Measurements from ENCODE around the gene HLA-DMB. TPM values are rescaled to one million over a fixed set of nuclear protein-coding genes. Genes with fewer than 3 reads are reported as not detected.

HLA-DMB gene
- total RNA-seq, 2 experiments from 2014 or later = 19.1 to 20.0 TPM

GRCh38 chr6:32956176-32956575 lies 15.3 kb upstream of the HLA-DMB start:
- H3K9me3 Mint-ChIP-seq = no peaks in the 10 kb centered on the region
- ChIA-PET CTCF (interaction anchor here (1.9 to 13.5 kb wide), 5 partner anchors 15 to 88 kb away, joined by 5 to 259 read pairs (median 64); partner anchors contain the start of gene BRD2), POLR2A (interaction anchor here (3.8 to 13.5 kb wide), 3 partner anchors 13 to 61 kb away, joined by 26 to 538 read pairs (median 84); partner anchors contain the start of genes BRD2 and HLA-DMB)
- H3K27ac Mint-ChIP-seq = no peak overlapping the region
- H3K36me3 Mint-ChIP-seq (ENCODE audit: low read depth) = peaks cover 6% of the 10 kb centered on the region
- H3K27me3 Mint-ChIP-seq = no peaks in the 10 kb centered on the region
- peaks cover 35% of the 10 kb centered on the region for H3K4me1 Mint-ChIP-seq
- no peak overlapping the region for H3K4me3 Mint-ChIP-seq
- DNase-seq = no peak

- Mint-ChIP-seq H3K27me3 (no peaks in the 10 kb centered on the region), H3K4me3 (no peak overlapping the region), H3K36me3 (ENCODE audit: low read depth) (peaks cover 3% of the 10 kb centered on the region), H3K9me3 (no peaks in the 10 kb centered on the region), H3K4me1 (peaks cover 38% of the 10 kb centered on the region), H3K27ac (no peak overlapping the region)
- ChIA-PET CTCF (interaction anchor here (0.6 to 13.5 kb wide), 25 partner anchors 8 to 315 kb away, joined by 3 to 259 read pairs (median 6); partner anchors contain the start of genes BRD2, HLA-DMB, HLA-DPB1 and TAP1), POLR2A (interaction anchor here (0.7 to 13.5 kb wide), 9 partner anchors 13 to 116 kb away, joined by 3 to 538 read pairs (median 4); partner anchors contain the start of genes BRD2, HLA-DMB and TAP2)
- DNase-seq = peak; percentile 45
These were observed 14.4 kb upstream of the HLA-DMB start for GRCh38 chr6:32954986-32955802.

GRCh38 chr6:32954267-32954666 lies 13.4 kb upstream of the HLA-DMB start:
- no peaks in the 10 kb centered on the region for H3K27me3 Mint-ChIP-seq
- H3K4me1 Mint-ChIP-seq = peaks cover 46% of the 10 kb centered on the region
- no peak for DNase-seq
- no peaks in the 10 kb centered on the region for H3K9me3 Mint-ChIP-seq
- peaks cover 5% of the 10 kb centered on the region for H3K36me3 Mint-ChIP-seq (ENCODE audit: low read depth)
- ChIA-PET CTCF (interaction anchor here (0.6 to 13.5 kb wide), 29 partner anchors 8 to 316 kb away, joined by 3 to 259 read pairs (median 6); partner anchors contain the start of genes BRD2, HLA-DMB, HLA-DPB1 and TAP1), POLR2A (interaction anchor here (0.7 to 13.5 kb wide), 9 partner anchors 12 to 115 kb away, joined by 3 to 538 read pairs (median 18); partner anchors contain the start of genes BRD2, HLA-DMB and TAP2)
- no peak overlapping the region for H3K4me3 Mint-ChIP-seq
- no peak overlapping the region for H3K27ac Mint-ChIP-seq

GRCh38 chr6:32953775-32954174 lies 12.9 kb upstream of the HLA-DMB start:
- Mint-ChIP-seq H3K27me3 (no peaks in the 10 kb centered on the region), H3K27ac (no peak overlapping the region), H3K36me3 (ENCODE audit: low read depth) (peaks cover 8% of the 10 kb centered on the region), H3K4me3 (no peak overlapping the region), H3K4me1 (peaks cover 51% of the 10 kb centered on the region), H3K9me3 (no peaks in the 10 kb centered on the region)
- CTCF ChIA-PET = interaction anchor here (0.6 to 13.5 kb wide), 28 partner anchors 9 to 758 kb away, joined by 3 to 259 read pairs (median 8); partner anchors contain the start of genes BRD2, HLA-DMB, PSMB9 and TAP1
- DNase-seq = no peak
- POLR2A ChIA-PET = interaction anchor here (0.9 to 13.5 kb wide), 13 partner anchors 11 to 115 kb away, joined by 3 to 538 read pairs (median 14); partner anchors contain the start of genes BRD2, HLA-DMB, PSMB9 and TAP1

GRCh38 chr6:32952817-32953739 lies 12.2 kb upstream of the HLA-DMB start, which contains the start of gene HLA-DMA:
Gene HLA-DMA, minus strand, starts transcription at chr6:32953097. Its CDS starts 61 bp downstream, at chr6:32953036.
- ChIA-PET POLR2A (interaction anchor here (0.9 to 13.5 kb wide), 12 partner anchors 11 to 114 kb away, joined by 3 to 538 read pairs (median 14); partner anchors contain the start of genes BRD2, HLA-DMB, PSMB9 and TAP1), CTCF (interaction anchor here (0.6 to 13.5 kb wide), 30 partner anchors 10 to 757 kb away, joined by 3 to 259 read pairs (median 7); partner anchors contain the start of genes BRD2, CUTA, HLA-DMB and HLA-DPB1)
- peak; percentile 83 for DNase-seq
- no peaks in the 10 kb centered on the region for H3K27me3 Mint-ChIP-seq
- peaks cover 56% of the 10 kb centered on the region for H3K4me1 Mint-ChIP-seq
- H3K4me3 Mint-ChIP-seq = peak within 1 kb of the TSS; percentile 81
- H3K27ac Mint-ChIP-seq = peak within 1 kb of the TSS; percentile 67
- no peaks in the 10 kb centered on the region for H3K9me3 Mint-ChIP-seq
- peaks cover 8% of the 10 kb centered on the region for H3K36me3 Mint-ChIP-seq (ENCODE audit: low read depth)

GRCh38 chr6:32950449-32950848 lies 9.6 kb upstream of the HLA-DMB start:
- no peak for DNase-seq
- ChIA-PET POLR2A (interaction anchor here (0.8 to 13.5 kb wide), 6 partner anchors 9 to 75 kb away, joined by 3 to 538 read pairs (median 4); partner anchors contain the start of gene BRD2), CTCF (interaction anchor here (1.0 to 13.5 kb wide), 7 partner anchors 9 to 111 kb away, joined by 3 to 259 read pairs (median 5); partner anchors contain the start of genes BRD2, HLA-DMB and TAP2)
- H3K27ac Mint-ChIP-seq = no peak overlapping the region
- peaks cover 11% of the 10 kb centered on the region for H3K36me3 Mint-ChIP-seq (ENCODE audit: low read depth)
- no peak overlapping the region for H3K4me3 Mint-ChIP-seq
- H3K9me3 Mint-ChIP-seq = no peaks in the 10 kb centered on the region
- peaks cover 65% of the 10 kb centered on the region for H3K4me1 Mint-ChIP-seq
- no peaks in the 10 kb centered on the region for H3K27me3 Mint-ChIP-seq

GRCh38 chr6:32950010-32950409 lies 9.2 kb upstream of the HLA-DMB start:
- H3K4me3 Mint-ChIP-seq = no peak overlapping the region
- POLR2A ChIA-PET = interaction anchor here (1.0 to 13.5 kb wide), 3 partner anchors 10 to 29 kb away, joined by 3 to 538 read pairs (median 5); partner anchors contain the start of gene BRD2
- peaks cover 65% of the 10 kb centered on the region for H3K4me1 Mint-ChIP-seq
- no peaks in the 10 kb centered on the region for H3K27me3 Mint-ChIP-seq
- no peaks in the 10 kb centered on the region for H3K9me3 Mint-ChIP-seq
- no peak overlapping the region for H3K27ac Mint-ChIP-seq
- CTCF ChIA-PET = interaction anchor here (1.0 to 13.5 kb wide), 4 partner anchors 9 to 21 kb away, joined by 3 to 259 read pairs (median 93); partner anchors contain the start of genes BRD2 and HLA-DMB
- H3K36me3 Mint-ChIP-seq (ENCODE audit: low read depth) = peaks cover 11% of the 10 kb centered on the region
- no peak for DNase-seq

- DNase-seq = no peak
- H3K27me3 Mint-ChIP-seq = no peaks in the 10 kb centered on the region
- CTCF ChIA-PET = interaction anchor here (9.0 to 13.5 kb wide), 2 partner anchors 17 to 22 kb away, joined by 181 to 259 read pairs; partner anchors contain the start of gene BRD2
- H3K27ac Mint-ChIP-seq = no peak overlapping the region
- no peaks in the 10 kb centered on the region for H3K9me3 Mint-ChIP-seq
- no peak overlapping the region for H3K4me3 Mint-ChIP-seq
- peaks cover 66% of the 10 kb centered on the region for H3K4me1 Mint-ChIP-seq
- POLR2A ChIA-PET = interaction anchor here (13.5 kb wide), 1 partner anchor 20 kb away, joined by 538 read pairs; the partner anchor contains the start of gene BRD2
- H3K36me3 Mint-ChIP-seq (ENCODE audit: low read depth) = peaks cover 11% of the 10 kb centered on the region
These were observed 8.3 kb upstream of the HLA-DMB start for GRCh38 chr6:32949113-32949512.

- peaks cover 63% of the 10 kb centered on the region for H3K4me1 Mint-ChIP-seq
- no peaks in the 10 kb centered on the region for H3K9me3 Mint-ChIP-seq
- CTCF ChIA-PET = interaction anchor here (0.7 to 13.5 kb wide), 8 partner anchors 9 to 79 kb away, joined by 3 to 259 read pairs (median 6); partner anchors contain the start of gene BRD2
- H3K4me3 Mint-ChIP-seq = no peak overlapping the region
- peak; percentile 51 for DNase-seq
- H3K36me3 Mint-ChIP-seq (ENCODE audit: low read depth) = peaks cover 11% of the 10 kb centered on the region
- H3K27ac Mint-ChIP-seq = no peak overlapping the region
- POLR2A ChIA-PET = interaction anchor here (0.9 to 13.5 kb wide), 5 partner anchors 14 to 365 kb away, joined by 3 to 538 read pairs (median 5); partner anchors contain the start of gene BRD2
- no peaks in the 10 kb centered on the region for H3K27me3 Mint-ChIP-seq
These were observed 7.0 kb upstream of the HLA-DMB start for GRCh38 chr6:32947552-32948465.

GRCh38 chr6:32946893-32947292 lies 6.1 kb upstream of the HLA-DMB start:
- H3K27me3 Mint-ChIP-seq = no peaks in the 10 kb centered on the region
- ChIA-PET CTCF (interaction anchor here (0.9 to 13.5 kb wide), 7 partner anchors 8 to 78 kb away, joined by 3 to 259 read pairs (median 8); partner anchors contain the start of gene BRD2), POLR2A (interaction anchor here (1.2 to 13.5 kb wide), 2 partner anchors 22 to 38 kb away, joined by 3 to 538 read pairs; partner anchors contain the start of gene BRD2)
- H3K9me3 Mint-ChIP-seq = no peaks in the 10 kb centered on the region
- H3K4me3 Mint-ChIP-seq = no peak overlapping the region
- H3K36me3 Mint-ChIP-seq (ENCODE audit: low read depth) = peaks cover 11% of the 10 kb centered on the region
- no peak for DNase-seq
- H3K27ac Mint-ChIP-seq = no peak overlapping the region
- peaks cover 63% of the 10 kb centered on the region for H3K4me1 Mint-ChIP-seq

- DNase-seq = no peak
- ChIA-PET CTCF (no interaction called here), POLR2A (no interaction called here)
- Mint-ChIP-seq H3K9me3 (no peaks in the 10 kb centered on the region), H3K4me3 (no peak overlapping the region), H3K27ac (no peak overlapping the region), H3K27me3 (no peaks in the 10 kb centered on the region), H3K36me3 (ENCODE audit: low read depth) (peaks cover 11% of the 10 kb centered on the region), H3K4me1 (peaks cover 72% of the 10 kb centered on the region)
These were observed 5.1 kb upstream of the HLA-DMB start for GRCh38 chr6:32945953-32946352.

All from activated CD4-positive, alpha-beta memory T cell treated with anti-CD3 and anti-CD28 coated beads, Interleukin-2, amount 10 ng/mL, durations not matched to agents 7 days and 5 days (primary cell).